ENCODE measurements around the gene BRD4. TPM values are rescaled to one million over a fixed set of nuclear protein-coding genes. Genes with fewer than 3 reads are reported as not detected.

Gene BRD4
- total RNA-seq, 4 donors from 2014 or later: 27.6 to 46.5 (median 35.3) TPM

DNA sequence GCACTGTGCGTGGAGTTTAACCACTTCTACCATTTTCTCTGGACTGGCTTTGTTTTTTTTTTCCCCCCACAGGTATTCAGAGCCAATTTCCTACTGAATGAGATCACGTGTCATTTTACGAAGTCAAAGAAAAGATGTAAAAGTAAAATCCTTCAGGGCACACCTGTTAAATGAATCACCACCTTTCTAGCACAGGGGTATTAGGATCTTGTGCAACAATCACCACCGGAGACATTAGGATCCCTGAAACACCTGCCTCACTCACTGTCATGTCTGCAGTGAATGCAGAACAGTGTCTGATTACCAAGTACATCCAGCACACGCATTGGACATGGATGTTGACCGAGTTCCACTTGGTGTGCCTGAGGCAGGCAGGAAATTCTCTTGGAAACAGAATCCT, 17.2 kb downstream of the BRD4 start:
- no peak for TF ChIP-seq CTCF (IDR thresholded peaks at IDR 0.05; ENCODE audit: low read depth)

- TF ChIP-seq CTCF (IDR thresholded peaks at IDR 0.05; ENCODE audit: low read depth): no peak
Measured at GRCh38 chr19:15313649-15314279, 18.6 kb downstream of the BRD4 start.

- TF ChIP-seq CTCF (IDR thresholded peaks at IDR 0.05; ENCODE audit: low read depth): no peak
Measured at GRCh38 chr19:15307169-15307568, 25.2 kb downstream of the BRD4 start.

DNA sequence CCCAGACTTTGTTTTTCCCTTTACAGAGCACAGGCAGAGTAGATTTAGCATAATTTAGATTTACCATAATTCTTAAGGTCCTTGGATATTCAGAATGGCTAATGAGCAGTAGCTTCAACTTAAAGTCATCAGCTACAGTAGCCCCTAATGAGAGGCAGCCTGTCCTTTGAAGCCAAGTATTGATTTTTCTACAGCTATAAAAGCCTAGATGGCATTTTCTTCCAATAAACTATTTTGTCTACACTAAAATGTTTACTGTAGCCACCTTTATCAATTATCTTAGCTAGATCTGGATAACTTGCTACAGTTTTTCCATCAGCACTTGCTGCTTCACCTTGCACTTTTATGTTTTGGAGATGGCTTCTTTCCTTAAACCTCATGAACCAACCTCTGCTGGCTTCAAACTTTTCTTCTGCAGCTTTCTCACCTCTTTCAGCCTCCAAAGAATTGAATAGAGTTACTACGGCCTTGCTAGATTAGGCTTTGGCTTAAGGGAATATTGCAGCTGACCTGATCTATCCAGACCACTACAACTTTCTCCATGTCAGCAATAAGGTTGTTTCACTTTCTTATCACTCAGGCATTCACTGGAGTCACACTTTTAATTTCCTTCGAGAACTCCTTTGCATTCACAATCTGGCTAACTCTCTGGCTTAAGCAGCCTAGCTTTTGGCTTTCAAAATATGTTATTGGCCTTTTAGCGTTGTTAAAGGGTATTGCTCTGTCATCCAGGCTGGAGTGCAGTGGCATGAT, 26.6 kb downstream of the BRD4 start:
- no peak for TF ChIP-seq CTCF (IDR thresholded peaks at IDR 0.05; ENCODE audit: low read depth)

- no peak for TF ChIP-seq CTCF (IDR thresholded peaks at IDR 0.05; ENCODE audit: low read depth)
Measured at GRCh38 chr19:15304140-15304705, 28.1 kb downstream of the BRD4 start.

GRCh38 chr19:15303105-15303780, 29.1 kb downstream of the BRD4 start:
- TF ChIP-seq CTCF (IDR thresholded peaks at IDR 0.05; ENCODE audit: low read depth): no peak
